HCT116 (cell line): ENCODE data around the gene IFITM10. TPM values are rescaled to one million over a fixed set of nuclear protein-coding genes. Genes with fewer than 3 reads are reported as not detected.

ENCODE experiments used
- ATAC-seq: fragments of 200-7000 bp; cut with Tn5 transposase; 2 replicates; pipeline ENCODE4 v1.9.1; 2020; ENCODE audit warnings: mild to moderate bottlenecking, moderate library complexity
- BruUV-seq: library from RNA; stranded (reverse); fragments of 400-500 nt; replicated peaks from 2 replicates; lab custom pipeline; 2021; lab: Mats Ljungman, UMichigan
- CTCF ChIA-PET: fragments of 300-600 bp; sonication (Branson Sonifier 250); formaldehyde crosslinking; loops from one replicate; lab custom pipeline; 2021; ENCODE audit warnings: antibody characterized with exemption; lab: Charles Lee
- POLR2A ChIA-PET: fragments of 300-600, 350-600 bp; sonication (Branson Sonifier 250); formaldehyde crosslinking; loops from one replicate; lab custom pipeline; 2021; ENCODE audit warnings: antibody characterized with exemption; lab: Charles Lee
- RAD21 ChIA-PET, 2 experiments: fragments of 300-600 bp; sonication (Branson Sonifier 250); formaldehyde crosslinking; loops; one replicate each; lab custom pipeline; 2023; ENCODE audit warnings: low total read pairs in 2 of 2; ENCODE audit not compliant: uncharacterized antibody in 2 of 2, unreplicated experiment in 2 of 2, low non-redundant PET in 1 of 2; lab: Charles Lee
- DNase-seq: peaks from one replicate; pipeline ENCODE4 v3.0.0-alpha.2; 2010; ENCODE audit warnings: low read depth, low spot score
- H2AFZ ChIP-seq: fragments of 200-600 bp; shearing (Covaris generic), sonication (generic); 2 replicates; pipeline ENCODE4 v1.6.1; 2017; ENCODE audit warnings: low read depth, mixed run types, mixed read lengths, antibody characterized with exemption, low read length; ENCODE audit not compliant: poor library complexity, severe bottlenecking
- H3K27ac ChIP-seq: 2 replicates; pipeline ENCODE4 v1.5.1; 2012; ENCODE audit warnings: low read depth, low read length
- H3K27me3 ChIP-seq: fragments of 200-600 bp; sonication (generic); 2 replicates; pipeline ENCODE4 v1.6.1; 2016; ENCODE audit warnings: mixed run types, low read length, mixed read lengths; ENCODE audit not compliant: insufficient read depth
- H3K36me3 ChIP-seq, 2 experiments: fragments of 200-500 bp in 1 of 2; fragments of 200-600 bp in 1 of 2; sonication (Bioruptor generic) in 1 of 2; sonication (generic) in 1 of 2; 2 replicates each; pipeline versions ENCODE4 v1.5.1 to v1.6.1; 2014 to 2016; ENCODE audit warnings: low read length in 2 of 2, inconsistent platforms in 1 of 2, mixed read lengths in 1 of 2, mixed run types in 1 of 2; ENCODE audit not compliant: insufficient read depth in 2 of 2, control insufficient read depth in 1 of 2
- H3K4me1 ChIP-seq, 2 experiments: fragments of 200-600 bp in 1 of 2; sonication (generic) in 1 of 2; 2 replicates each; pipeline versions ENCODE4 v1.5.1 to v1.6.1; 2012 to 2017; ENCODE audit warnings: low read length in 2 of 2, inconsistent platforms in 1 of 2, mild to moderate bottlenecking in 1 of 2, mixed read lengths in 1 of 2, mixed run types in 1 of 2, moderate library complexity in 1 of 2; ENCODE audit not compliant: insufficient read depth in 2 of 2, control insufficient read depth in 1 of 2
- H3K4me2 ChIP-seq: fragments of 200-600 bp; sonication (generic); 2 replicates; pipeline ENCODE4 v1.6.1; 2017; ENCODE audit warnings: mixed run types, low read length, mixed read lengths
- H3K4me3 ChIP-seq, 2 experiments: fragments of 200-600 bp in 1 of 2; sonication (generic) in 1 of 2; replicated peaks in 1 of 2; 2 replicates each; pipeline ENCODE4 v1.5.1; 2011 to 2016; ENCODE audit warnings: low read length in 2 of 2, control low read depth in 1 of 2, low read depth in 1 of 2, mild to moderate bottlenecking in 1 of 2, mixed read lengths in 1 of 2, mixed run types in 1 of 2
- H3K79me2 ChIP-seq: fragments of 200-600 bp; sonication (generic); 2 replicates; pipeline ENCODE4 v1.6.1; 2017; ENCODE audit warnings: mild to moderate bottlenecking, mixed run types, low read length, moderate library complexity, mixed read lengths; ENCODE audit not compliant: insufficient read depth
- H3K9ac ChIP-seq: fragments of 200-600 bp; sonication (generic); 2 replicates; pipeline ENCODE4 v1.6.1; 2016; ENCODE audit warnings: low read length, mixed read lengths
- H3K9me2 ChIP-seq: fragments of 200-600 bp; sonication (generic), shearing (Covaris generic); 2 replicates; pipeline ENCODE4 v1.6.1; 2017; ENCODE audit warnings: mixed run types, mild to moderate bottlenecking, moderate library complexity; ENCODE audit not compliant: insufficient read depth
- H3K9me3 ChIP-seq, 2 experiments: fragments of 200-500 bp in 1 of 2; fragments of 200-600 bp in 1 of 2; sonication (Bioruptor generic) in 1 of 2; sonication (generic) in 1 of 2; 2 replicates each; pipeline ENCODE4 v1.6.1; 2014 to 2017; ENCODE audit warnings: low read length in 2 of 2, mixed read lengths in 2 of 2, inconsistent platforms in 1 of 2, low read depth in 1 of 2, mild to moderate bottlenecking in 1 of 2, mixed run types in 1 of 2, moderate library complexity in 1 of 2; ENCODE audit not compliant: control insufficient read depth in 1 of 2, insufficient read depth in 1 of 2
- H4K20me1 ChIP-seq: fragments of 200-600 bp; sonication (generic), shearing (Covaris generic); 2 replicates; pipeline ENCODE4 v1.6.1; 2017; ENCODE audit warnings: mixed run types, mild to moderate bottlenecking, moderate library complexity; ENCODE audit not compliant: insufficient read depth
- CEBPB ChIP-seq: IDR thresholded peaks from 2 replicates; pipeline ENCODE4 v1.6.1; 2012; ENCODE audit warnings: low read depth
- CTCF ChIP-seq, 3 experiments: fragments of 200-600 bp in 1 of 3; sonication (generic) in 1 of 3; IDR thresholded peaks in 2 of 3; conservative IDR thresholded peaks in 1 of 3; 2 replicates each; pipeline ENCODE4 v1.5.1; 2012 to 2017; ENCODE audit warnings: low read depth in 2 of 3, low read length in 2 of 3, antibody characterized with exemption in 1 of 3, borderline replicate concordance in 1 of 3, control low read depth in 1 of 3, mild to moderate bottlenecking in 1 of 3, mixed read lengths in 1 of 3, mixed run types in 1 of 3, moderate library complexity in 1 of 3; ENCODE audit not compliant: insufficient read depth in 1 of 3
- FOSL1 ChIP-seq: IDR thresholded peaks from 2 replicates; pipeline ENCODE4 v1.6.1; 2012; ENCODE audit warnings: low read depth
- POLR2AphosphoS5 ChIP-seq: IDR thresholded peaks from 2 replicates; pipeline ENCODE4 v1.6.1; 2011; ENCODE audit warnings: mild to moderate bottlenecking, low read depth, low read length, moderate library complexity
- TCF7L2 ChIP-seq: IDR thresholded peaks from 2 replicates; pipeline ENCODE4 v1.7.0; 2011; ENCODE audit warnings: borderline replicate concordance, inconsistent platforms; ENCODE audit not compliant: insufficient read depth, insufficient read length; ENCODE audit errors: extremely low read depth
- ZNF274 ChIP-seq: fragments of 200-500 bp; sonication (Bioruptor generic); IDR thresholded peaks from 2 replicates; pipeline ENCODE4 v1.6.1; 2014; ENCODE audit warnings: mild to moderate bottlenecking, low read depth, low read length, inconsistent platforms
- intact Hi-C: fragments of 100-400 bp; cut with micrococcal nuclease; formaldehyde crosslinking; loops from 2 replicates; pipeline ENCODE4 v1.10.0; 2022
- total RNA-seq: library from RNA; stranded (reverse); gene quantifications from one replicate; pipeline ENCODE4 v1.2.1, GENCODE V29; 2021; ENCODE audit not compliant: unreplicated experiment
- TF ChIP-seq, protein P1 (sequence below): IDR thresholded peaks from 2 replicates; pipeline ENCODE4 v1.6.1; 2011; ENCODE audit warnings: mild to moderate bottlenecking, low read length, moderate library complexity; ENCODE audit not compliant: insufficient replicate concordance; ENCODE audit errors: extremely low read depth

IFITM10 gene
- total RNA-seq, 1 experiment from 2014 or later: 1.9 TPM

GRCh38 chr11:1766719-1767398, 16.5 kb upstream of the IFITM10 start:
- DNase-seq (no peak), ATAC-seq (no peak)
- Histone ChIP-seq H3K79me2 (peaks cover 16% of the 10 kb centered on the region; the same call in 1 of the 2 replicates), H3K4me3 (no peak overlapping the region), H2AFZ (no peak overlapping the region), H3K9ac (no peak overlapping the region), H3K4me2 (no peak overlapping the region), H3K4me1 (peaks cover 22 to 49% of the 10 kb centered on the region in 2 experiments; a peak in 3 of 4 replicates), H3K27ac (no peak overlapping the region), H3K9me3 (no peaks in the 10 kb centered on the region), H4K20me1 (no peaks in the 10 kb centered on the region), H3K36me3 (no peaks in the 10 kb centered on the region), H3K9me2 (no peaks in the 10 kb centered on the region), H3K27me3 (no peaks in the 10 kb centered on the region)
- intact Hi-C loops: no loop called here
- CTCF ChIA-PET: no interaction called here
- BruUV-seq: no TSS peak
- POLR2A ChIA-PET: no interaction called here
- RAD21 ChIA-PET: no interaction called here
- TF ChIP-seq POLR2AphosphoS5 (no peak), FOSL1 (no peak)

DNA sequence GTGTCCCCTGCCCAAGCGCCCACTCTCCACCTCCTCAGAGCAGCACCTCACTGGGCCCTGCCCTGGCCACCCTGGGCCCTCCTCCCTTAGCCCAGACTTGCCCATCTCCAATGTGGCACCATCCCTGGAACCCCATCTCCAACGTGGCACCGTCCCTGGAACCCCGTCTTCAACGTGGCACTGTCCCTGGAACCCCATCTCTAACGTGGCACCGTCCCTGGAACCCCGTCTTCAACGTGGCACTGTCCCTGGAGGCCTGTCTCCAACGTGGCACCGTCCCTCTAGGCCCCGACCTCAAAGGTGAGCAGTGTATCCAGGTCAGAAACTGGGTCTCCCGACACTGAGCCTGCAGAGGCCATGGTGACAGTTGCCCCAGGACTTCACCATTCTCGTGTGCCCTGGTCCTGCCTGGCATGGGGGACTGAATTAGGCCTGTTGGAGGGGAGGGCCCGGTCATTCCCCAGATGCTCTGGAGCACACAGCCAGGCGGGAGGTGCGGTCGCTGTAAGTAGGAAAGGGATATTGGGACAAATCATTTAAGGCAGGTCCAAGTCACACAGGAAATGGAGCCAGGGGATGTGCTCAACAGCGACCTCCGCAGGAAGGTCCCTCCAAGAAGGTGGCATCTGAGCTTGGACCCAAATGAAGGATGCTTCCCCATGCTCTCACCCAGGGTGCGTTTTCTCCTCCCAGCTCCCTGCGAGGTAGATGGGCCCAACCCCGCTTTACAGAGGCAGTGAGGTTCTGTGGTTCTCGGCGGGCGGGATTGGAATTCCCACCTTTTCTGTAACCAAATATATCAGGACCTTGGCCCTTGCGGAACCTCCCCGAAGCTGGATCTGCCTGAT, 15.7 kb upstream of the IFITM10 start:
- CTCF ChIA-PET: no interaction called here
- no peak for TF ChIP-seq TCF7L2
- TF ChIP-seq CTCF (IDR thresholded peaks at IDR 0.05 in 2 of 3, conservative IDR thresholded peaks at IDR 0.05 in 1 of 3; ENCODE audit: borderline replicate concordance in 1 of 3, insufficient read depth in 1 of 3, low read depth in 2 of 3, low read length in 2 of 3): peak in 1 of 3 experiments; percentile 18; a peak in 1 of 6 replicates
- no peak for TF ChIP-seq ZNF274
- no peak for TF ChIP-seq CEBPB
- TF ChIP-seq, protein P1, sequence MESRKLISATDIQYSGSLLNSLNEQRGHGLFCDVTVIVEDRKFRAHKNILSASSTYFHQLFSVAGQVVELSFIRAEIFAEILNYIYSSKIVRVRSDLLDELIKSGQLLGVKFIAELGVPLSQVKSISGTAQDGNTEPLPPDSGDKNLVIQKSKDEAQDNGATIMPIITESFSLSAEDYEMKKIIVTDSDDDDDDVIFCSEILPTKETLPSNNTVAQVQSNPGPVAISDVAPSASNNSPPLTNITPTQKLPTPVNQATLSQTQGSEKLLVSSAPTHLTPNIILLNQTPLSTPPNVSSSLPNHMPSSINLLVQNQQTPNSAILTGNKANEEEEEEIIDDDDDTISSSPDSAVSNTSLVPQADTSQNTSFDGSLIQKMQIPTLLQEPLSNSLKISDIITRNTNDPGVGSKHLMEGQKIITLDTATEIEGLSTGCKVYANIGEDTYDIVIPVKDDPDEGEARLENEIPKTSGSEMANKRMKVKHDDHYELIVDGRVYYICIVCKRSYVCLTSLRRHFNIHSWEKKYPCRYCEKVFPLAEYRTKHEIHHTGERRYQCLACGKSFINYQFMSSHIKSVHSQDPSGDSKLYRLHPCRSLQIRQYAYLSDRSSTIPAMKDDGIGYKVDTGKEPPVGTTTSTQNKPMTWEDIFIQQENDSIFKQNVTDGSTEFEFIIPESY: no peak
- no peak for ATAC-seq

More for the DNA sequence above, 15.7 kb upstream of the IFITM10 start:
- Histone ChIP-seq H3K27ac (no peak overlapping the region), H3K27me3 (no peaks in the 10 kb centered on the region), H3K4me3 (no peak overlapping the region), H3K9ac (no peak overlapping the region), H3K4me2 (no peak overlapping the region), H3K9me2 (no peaks in the 10 kb centered on the region), H3K4me1 (peaks cover 21 to 45% of the 10 kb centered on the region in 2 experiments; a peak in 3 of 4 replicates), H4K20me1 (no peaks in the 10 kb centered on the region), H3K36me3 (no peaks in the 10 kb centered on the region), H3K79me2 (peaks cover 17% of the 10 kb centered on the region; the same call in 1 of the 2 replicates), H3K9me3 (no peaks in the 10 kb centered on the region), H2AFZ (no peak overlapping the region)
- ChIA-PET RAD21 (no interaction called here), POLR2A (no interaction called here)
- DNase-seq: no peak
- intact Hi-C loops: no loop called here
- BruUV-seq: no TSS peak
